Hepatocyte (in vitro differentiated cells): ENCODE results near the gene DHFR. TPM values are rescaled to one million over a fixed set of nuclear protein-coding genes. Genes with fewer than 3 reads are reported as not detected.

Source experiments
- DNase-seq: peaks from one replicate; pipeline ENCODE4 v3.0.0-alpha.2; 2016; ENCODE audit warnings: low spot score
- H2AFZ ChIP-seq: fragments of 200-600 bp; sonication (generic); 2 replicates; pipeline ENCODE4 v1.6.0; 2016; ENCODE audit warnings: antibody characterized with exemption, mild to moderate bottlenecking
- H3K27ac ChIP-seq: fragments of 200-600 bp; sonication (generic); 2 replicates; pipeline ENCODE4 v1.5.1; 2016; ENCODE audit warnings: mild to moderate bottlenecking
- H3K27me3 ChIP-seq: fragments of 200-600 bp; sonication (generic); 2 replicates; pipeline ENCODE4 v1.6.1; 2016
- H3K36me3 ChIP-seq: fragments of 200-600 bp; sonication (generic); replicated peaks from 2 replicates; pipeline ENCODE4 v1.5.1; 2016; ENCODE audit warnings: low read depth; ENCODE audit not compliant: insufficient read depth
- H3K4me1 ChIP-seq: fragments of 200-600 bp; sonication (generic); 2 replicates; pipeline ENCODE4 v1.5.1; 2016; ENCODE audit warnings: mild to moderate bottlenecking, moderate library complexity; ENCODE audit not compliant: insufficient read depth
- H3K4me2 ChIP-seq: fragments of 200-600 bp; sonication (generic); 2 replicates; pipeline ENCODE4 v1.6.0; 2016
- H3K4me3 ChIP-seq: fragments of 200-600 bp; sonication (generic); 2 replicates; pipeline ENCODE4 v1.5.1; 2016; ENCODE audit warnings: mild to moderate bottlenecking
- H3K79me2 ChIP-seq: fragments of 200-600 bp; sonication (generic); 2 replicates; pipeline ENCODE4 v1.6.0; 2017; ENCODE audit warnings: mild to moderate bottlenecking
- H3K9me2 ChIP-seq: fragments of 200-600 bp; sonication (generic); replicated peaks from 2 replicates; pipeline ENCODE4 v1.6.0; 2017; ENCODE audit warnings: mild to moderate bottlenecking; ENCODE audit not compliant: insufficient read depth
- H3K9me3 ChIP-seq: fragments of 200-600 bp; sonication (generic); 2 replicates; pipeline ENCODE4 v1.5.1; 2016; ENCODE audit warnings: low read depth, mild to moderate bottlenecking
- H4K20me1 ChIP-seq: fragments of 200-600 bp; sonication (generic); 2 replicates; pipeline ENCODE4 v1.6.0; 2016; ENCODE audit warnings: mild to moderate bottlenecking; ENCODE audit not compliant: insufficient read depth, poor library complexity, severe bottlenecking
- CTCF ChIP-seq: fragments of 200-600 bp; sonication (generic); IDR thresholded peaks from 2 replicates; pipeline ENCODE4 v1.5.1; 2016; ENCODE audit warnings: antibody characterized with exemption, mild to moderate bottlenecking; ENCODE audit not compliant: poor library complexity
- EZH2 ChIP-seq: fragments of 200-600 bp; sonication (generic); IDR thresholded peaks from 2 replicates; pipeline ENCODE4 v1.6.1; 2016; ENCODE audit warnings: antibody characterized with exemption, mild to moderate bottlenecking, borderline replicate concordance
- EZH2phosphoT487 ChIP-seq: fragments of 200-600 bp; sonication (generic); IDR thresholded peaks from one replicate; pipeline ENCODE4 v1.6.1; 2018; ENCODE audit warnings: antibody characterized with exemption, mild to moderate bottlenecking, low read depth, moderate library complexity; ENCODE audit not compliant: unreplicated experiment, severe bottlenecking
- WGBS: methylation state at CpG from one replicate; pipeline ENCODE4 v1.1.6; 2016; ENCODE audit warnings: low lambda C conversion rate; ENCODE audit errors: missing lambda C conversion rate; 5-methylcytosine and 5-hydroxymethylcytosine counted together
- polyA plus RNA-seq: library from polyadenylated mRNA; unstranded; fragments of >200 nt; fragmentation: Nextera tagmentation; extraction: Ambion mirVana; gene quantifications from 2 replicates; pipeline ENCODE4 v1.2.1, GENCODE V29; 2016
- total RNA-seq: library from RNA; depleted of rRNA; stranded (reverse); fragments of >200 nt; gene quantifications from 2 replicates; pipeline ENCODE4 v1.2.3, GENCODE V29; 2014

DHFR gene
- total and polyA plus RNA-seq, 2 experiments from 2014 or later, result 7.9 to 26.5 TPM

- no peak overlapping the region for H3K27ac ChIP-seq
- DNase-seq, result no peak
- no peak for TF ChIP-seq EZH2
- TF ChIP-seq CTCF, result peak; percentile 59
Observed at GRCh38 chr5:80686757-80687156, 32.0 kb upstream of the DHFR start.

GRCh38 chr5:80676706-80677105, 21.9 kb upstream of the DHFR start:
- H3K79me2 ChIP-seq, result no peaks in the 10 kb centered on the region
- 55% methylated on average over 6 of the region's 6 CpGs for WGBS
- H2AFZ ChIP-seq, result no peak overlapping the region
- no peak for DNase-seq
- TF ChIP-seq EZH2phosphoT487 (no peak), CTCF (no peak), EZH2 (no peak)
- peaks cover 8% of the 10 kb centered on the region for H3K4me1 ChIP-seq
- H4K20me1 ChIP-seq, result no peaks in the 10 kb centered on the region
- peak overlapping the region; percentile 0 for H3K4me2 ChIP-seq
- H3K36me3 ChIP-seq, result no peaks in the 10 kb centered on the region
- no peaks in the 10 kb centered on the region for H3K9me2 ChIP-seq
- H3K4me3 ChIP-seq, result no peak overlapping the region
- no peak overlapping the region for H3K27ac ChIP-seq
- H3K27me3 ChIP-seq, result no peaks in the 10 kb centered on the region
- no peaks in the 10 kb centered on the region for H3K9me3 ChIP-seq

More at GRCh38 chr5:80686757-80687156, 32.0 kb upstream of the DHFR start:
- Histone ChIP-seq H3K9me2 (no peaks in the 10 kb centered on the region), H3K4me2 (no peak overlapping the region), H3K4me3 (no peak overlapping the region), H3K9me3 (no peaks in the 10 kb centered on the region), H3K79me2 (no peaks in the 10 kb centered on the region), H3K27me3 (no peaks in the 10 kb centered on the region), H4K20me1 (no peaks in the 10 kb centered on the region), H2AFZ (no peak overlapping the region), H3K36me3 (no peaks in the 10 kb centered on the region), H3K4me1 (no peaks in the 10 kb centered on the region)

GRCh38 chr5:80672140-80672736, 17.5 kb upstream of the DHFR start:
- Histone ChIP-seq H3K79me2 (no peaks in the 10 kb centered on the region), H3K27me3 (no peaks in the 10 kb centered on the region), H2AFZ (no peak overlapping the region), H4K20me1 (no peaks in the 10 kb centered on the region), H3K4me1 (peaks cover 4% of the 10 kb centered on the region), H3K4me3 (no peak overlapping the region), H3K9me3 (no peaks in the 10 kb centered on the region), H3K4me2 (no peak overlapping the region), H3K27ac (no peak overlapping the region), H3K36me3 (no peaks in the 10 kb centered on the region), H3K9me2 (no peaks in the 10 kb centered on the region)
- peak; percentile 84 for DNase-seq
- 32% methylated on average over 7 of the region's 7 CpGs for WGBS
- TF ChIP-seq CTCF (peak; percentile 89), EZH2 (no peak)
